CD14-positive monocyte (primary cell): Measurements from ENCODE around the gene LINC01488. TPM values are rescaled to one million over a fixed set of nuclear protein-coding genes. Genes with fewer than 3 reads are reported as not detected.

Experiments
- DNase-seq, 3 donors: peaks; one replicate each; pipeline ENCODE4 v3.0.0-alpha.2; 2011 to 2022
- H2AFZ ChIP-seq: 2 replicates; pipeline ENCODE4 v1.6.0; 2012; ENCODE audit warnings: mild to moderate bottlenecking, low read depth, low read length, inconsistent platforms; ENCODE audit not compliant: insufficient read depth, poor library complexity, severe bottlenecking
- H3K27ac ChIP-seq, 2 donors: 1 replicate in 1 of 2; 2 replicates in 1 of 2; pipeline ENCODE4 v1.5.1; 2012 to 2013; ENCODE audit warnings: low read length in 2 of 2, control low read depth in 1 of 2, inconsistent platforms in 1 of 2, low read depth in 1 of 2, mild to moderate bottlenecking in 1 of 2
- H3K27me3 ChIP-seq, 2 donors: one replicate each; pipeline versions ENCODE4 v1.6.0 to v1.6.1; 2011 to 2013; ENCODE audit warnings: low read length in 2 of 2; ENCODE audit not compliant: control insufficient read depth in 2 of 2, insufficient read depth in 2 of 2
- H3K36me3 ChIP-seq, 2 donors: replicated peaks in 1 of 2; 1 replicate in 1 of 2; 2 replicates in 1 of 2; pipeline versions ENCODE4 v1.5.1 to v1.6.1; 2012 to 2013; ENCODE audit warnings: low read length in 2 of 2, control low read depth in 1 of 2, inconsistent platforms in 1 of 2, mild to moderate bottlenecking in 1 of 2; ENCODE audit not compliant: insufficient read depth in 2 of 2, control insufficient read depth in 1 of 2
- H3K4me1 ChIP-seq, 2 donors: 1 replicate in 1 of 2; 2 replicates in 1 of 2; pipeline versions ENCODE4 v1.5.1 to v1.6.1; 2012 to 2013; ENCODE audit warnings: low read length in 2 of 2, control low read depth in 1 of 2, inconsistent platforms in 1 of 2, mild to moderate bottlenecking in 1 of 2, moderate library complexity in 1 of 2; ENCODE audit not compliant: insufficient read depth in 2 of 2, control insufficient read depth in 1 of 2
- H3K4me2 ChIP-seq: replicated peaks from 2 replicates; pipeline ENCODE3; 2012; ENCODE audit warnings: low read length, moderate library complexity, mild to moderate bottlenecking; ENCODE audit not compliant: poor library complexity, severe bottlenecking; ENCODE audit errors: extremely low read depth
- H3K4me3 ChIP-seq, 3 experiments: fragments of 200-600 bp in 1 of 3; sonication (generic) in 1 of 3; replicated peaks in 1 of 3; 1 replicate in 2 of 3; 2 replicates in 1 of 3; pipeline ENCODE4 v1.5.1; 2011 to 2013; ENCODE audit warnings: low read length in 3 of 3, mild to moderate bottlenecking in 3 of 3, control low read depth in 2 of 3, low read depth in 2 of 3, inconsistent platforms in 1 of 3, moderate library complexity in 1 of 3
- H3K79me2 ChIP-seq: 2 replicates; pipeline ENCODE4 v1.6.0; 2012; ENCODE audit warnings: mild to moderate bottlenecking, control low read depth, inconsistent platforms, low read length, moderate library complexity; ENCODE audit not compliant: insufficient read depth
- H3K9ac ChIP-seq: 2 replicates; pipeline ENCODE4 v1.6.0; 2017; ENCODE audit warnings: low read length, mild to moderate bottlenecking; ENCODE audit not compliant: insufficient read depth, poor library complexity, severe bottlenecking
- H3K9me3 ChIP-seq, 2 donors: replicated peaks in 1 of 2; 1 replicate in 1 of 2; 2 replicates in 1 of 2; pipeline versions ENCODE4 v1.5.1 to v1.6.1; 2012 to 2013; ENCODE audit warnings: low read length in 2 of 2, control low read depth in 1 of 2; ENCODE audit not compliant: control insufficient read depth in 1 of 2, insufficient read depth in 1 of 2
- H4K20me1 ChIP-seq: 2 replicates; pipeline ENCODE4 v1.6.0; 2012; ENCODE audit warnings: mild to moderate bottlenecking, low read length, control low read depth, moderate library complexity; ENCODE audit not compliant: insufficient read depth
- H3K27ac Mint-ChIP-seq, 7 donors: one replicate each; pipeline ENCODE4 v1.8.0; 2020; ENCODE audit warnings: mild to moderate bottlenecking in 7 of 7, mixed read lengths in 7 of 7, moderate library complexity in 6 of 7, inconsistent platforms in 2 of 7
- H3K27me3 Mint-ChIP-seq, 3 donors: one replicate each; pipeline ENCODE4 v1.8.0; 2021 to 2022; ENCODE audit warnings: low read depth in 3 of 3, mild to moderate bottlenecking in 3 of 3, mixed read lengths in 3 of 3, moderate library complexity in 3 of 3, inconsistent platforms in 1 of 3
- H3K36me3 Mint-ChIP-seq, 2 donors: one replicate each; pipeline ENCODE4 v1.8.0; 2020; ENCODE audit warnings: mixed read lengths in 2 of 2, inconsistent platforms in 1 of 2, mild to moderate bottlenecking in 1 of 2
- H3K4me1 Mint-ChIP-seq: one replicate; pipeline ENCODE4 v1.8.0; 2020; ENCODE audit warnings: mild to moderate bottlenecking, mixed read lengths
- H3K4me3 Mint-ChIP-seq, 2 donors: one replicate each; pipeline ENCODE4 v1.8.0; 2020; ENCODE audit warnings: mild to moderate bottlenecking in 2 of 2, mixed read lengths in 2 of 2, moderate library complexity in 1 of 2
- H3K9me3 Mint-ChIP-seq, 7 donors: one replicate each; pipeline ENCODE4 v1.8.0; 2020 to 2022; ENCODE audit warnings: mixed read lengths in 7 of 7, mild to moderate bottlenecking in 6 of 7, moderate library complexity in 6 of 7, inconsistent platforms in 2 of 7
- WGBS: methylation state at CpG from one replicate; pipeline ENCODE4 v1.1.5; 2013; ENCODE audit warnings: missing lambda C conversion rate; ENCODE audit not compliant: insufficient coverage; 5-methylcytosine and 5-hydroxymethylcytosine counted together
- intact Hi-C, 2 donors: fragments of 100-400 bp; cut with micrococcal nuclease; formaldehyde crosslinking; loops; one replicate each; pipeline versions ENCODE4 v1.15.0 to v1.15.1; 2023
- polyA plus RNA-seq, 3 donors: library from polyadenylated mRNA; depleted of rRNA in 1 of 3; unstranded in 2 of 3; stranded (reverse) in 1 of 3; fragments of 300-500 nt in 2 of 3; fragments of >200 nt in 1 of 3; fragmentation: Illumina TruSeq in 2 of 3; gene quantifications; 1 replicate in 2 of 3; 2 replicates in 1 of 3; pipeline ENCODE4 v1.2.3, GENCODE V29; 2012 to 2021
- TF ChIP-seq, protein P1 (sequence below): fragments of 200-600 bp; IDR thresholded peaks from one replicate; pipeline ENCODE4 v1.8.0; 2022; ENCODE audit warnings: antibody characterized with exemption, mild to moderate bottlenecking

LINC01488 gene
- polyA plus RNA-seq, 3 donors: not detected

DNA sequence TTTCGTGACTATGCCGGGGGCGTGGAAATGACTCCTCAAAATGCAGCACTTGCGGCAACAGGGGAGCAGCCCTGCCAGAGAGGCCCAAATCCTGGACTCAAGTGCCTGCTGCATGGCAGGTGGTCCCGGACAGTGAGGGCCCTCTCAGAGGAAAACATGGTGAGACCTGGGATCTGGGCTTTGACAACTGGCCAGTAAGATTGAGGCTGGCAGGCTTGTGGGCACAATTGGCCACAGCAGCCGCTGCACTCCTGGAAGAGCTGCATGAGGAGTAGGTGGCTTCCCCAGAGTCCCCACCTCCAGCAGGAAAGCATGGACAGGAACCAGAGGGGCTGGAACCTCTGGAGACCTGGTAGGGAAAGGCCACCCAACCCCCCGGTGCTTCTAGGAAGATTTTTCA, 13.4 kb downstream of the LINC01488 start:
- DNase-seq: no peak
- WGBS: 92% methylated on average over 7 of the region's 7 CpGs

DNA sequence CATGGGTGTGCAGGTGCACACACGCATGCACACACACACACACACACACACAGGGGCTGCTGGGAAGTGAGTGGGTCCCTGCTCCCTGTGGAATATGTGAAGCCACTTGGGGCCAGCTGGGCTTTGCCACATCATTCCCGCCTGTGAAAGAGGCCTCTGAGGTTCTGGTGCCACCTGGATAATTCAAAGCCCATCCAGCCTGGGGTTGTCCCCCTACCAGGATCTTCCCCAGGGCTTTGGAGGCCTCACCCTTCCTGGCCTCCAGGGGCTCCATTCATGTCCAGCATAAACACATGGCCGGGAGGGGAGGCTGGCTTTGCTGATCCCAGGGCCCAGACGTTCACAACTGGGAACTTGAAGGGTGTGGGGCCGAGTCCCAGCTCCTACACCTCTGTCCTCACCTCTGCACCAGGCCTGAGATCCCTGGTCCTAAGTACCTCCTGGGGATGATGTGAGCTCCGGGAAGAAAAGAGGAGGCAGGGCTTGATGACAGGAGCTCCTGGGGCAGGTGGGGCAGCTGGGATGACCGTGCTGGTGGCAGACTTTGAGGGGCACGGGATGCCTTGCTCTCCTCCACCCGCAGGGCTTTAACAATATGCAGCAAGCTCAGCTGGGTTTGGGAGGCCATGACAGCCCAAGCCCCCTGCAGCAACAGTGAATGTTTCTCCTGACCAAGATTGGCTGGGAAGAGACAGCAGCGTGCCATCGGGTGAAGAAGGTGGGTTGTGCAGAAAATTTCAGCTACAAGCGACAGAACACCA, 14.2 kb downstream of the LINC01488 start:
- 98% methylated on average over 5 of the region's 12 CpGs for WGBS
- H3K4me3 ChIP-seq: no peak overlapping the region
- TF ChIP-seq, protein P1, sequence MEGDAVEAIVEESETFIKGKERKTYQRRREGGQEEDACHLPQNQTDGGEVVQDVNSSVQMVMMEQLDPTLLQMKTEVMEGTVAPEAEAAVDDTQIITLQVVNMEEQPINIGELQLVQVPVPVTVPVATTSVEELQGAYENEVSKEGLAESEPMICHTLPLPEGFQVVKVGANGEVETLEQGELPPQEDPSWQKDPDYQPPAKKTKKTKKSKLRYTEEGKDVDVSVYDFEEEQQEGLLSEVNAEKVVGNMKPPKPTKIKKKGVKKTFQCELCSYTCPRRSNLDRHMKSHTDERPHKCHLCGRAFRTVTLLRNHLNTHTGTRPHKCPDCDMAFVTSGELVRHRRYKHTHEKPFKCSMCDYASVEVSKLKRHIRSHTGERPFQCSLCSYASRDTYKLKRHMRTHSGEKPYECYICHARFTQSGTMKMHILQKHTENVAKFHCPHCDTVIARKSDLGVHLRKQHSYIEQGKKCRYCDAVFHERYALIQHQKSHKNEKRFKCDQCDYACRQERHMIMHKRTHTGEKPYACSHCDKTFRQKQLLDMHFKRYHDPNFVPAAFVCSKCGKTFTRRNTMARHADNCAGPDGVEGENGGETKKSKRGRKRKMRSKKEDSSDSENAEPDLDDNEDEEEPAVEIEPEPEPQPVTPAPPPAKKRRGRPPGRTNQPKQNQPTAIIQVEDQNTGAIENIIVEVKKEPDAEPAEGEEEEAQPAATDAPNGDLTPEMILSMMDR: no peak
- no peaks in the 10 kb centered on the region for H3K27me3 ChIP-seq
- no peaks in the 10 kb centered on the region for H4K20me1 ChIP-seq
- no peaks in the 10 kb centered on the region for H3K36me3 ChIP-seq
- Mint-ChIP-seq H3K27ac (peak overlapping the region in 1 of 7 donors; percentile 37), H3K4me3 (no peak overlapping the region), H3K4me1 (peaks cover 2% of the 10 kb centered on the region), H3K9me3 (peaks cover 0 to 1% (median 0%) of the 10 kb centered on the region in 7 donors), H3K27me3 (peaks cover 4 to 11% (median 7%) of the 10 kb centered on the region in 3 donors), H3K36me3 (no peaks in the 10 kb centered on the region)
- no peaks in the 10 kb centered on the region for H3K9me3 ChIP-seq
- no peak overlapping the region for H3K27ac ChIP-seq
- no peaks in the 10 kb centered on the region for H3K4me1 ChIP-seq
- no peak overlapping the region for H2AFZ ChIP-seq
- DNase-seq: no peak
- H3K79me2 ChIP-seq: no peaks in the 10 kb centered on the region
- H3K9ac ChIP-seq: no peak overlapping the region
- no peak overlapping the region for H3K4me2 ChIP-seq
- intact Hi-C loops: no loop called here

More for the DNA sequence above, 13.4 kb downstream of the LINC01488 start:
- Histone ChIP-seq H3K27ac (no peak overlapping the region), H3K79me2 (no peaks in the 10 kb centered on the region), H2AFZ (no peak overlapping the region), H3K9ac (no peak overlapping the region), H3K4me2 (no peak overlapping the region), H3K36me3 (no peaks in the 10 kb centered on the region), H4K20me1 (no peaks in the 10 kb centered on the region), H3K27me3 (no peaks in the 10 kb centered on the region), H3K4me1 (no peaks in the 10 kb centered on the region), H3K9me3 (no peaks in the 10 kb centered on the region), H3K4me3 (no peak overlapping the region)
- H3K27ac Mint-ChIP-seq: no peak overlapping the region
- peaks cover 0 to 1% (median 0%) of the 10 kb centered on the region in 7 donors for H3K9me3 Mint-ChIP-seq
- H3K36me3 Mint-ChIP-seq: no peaks in the 10 kb centered on the region
- no peak overlapping the region for H3K4me3 Mint-ChIP-seq
- peaks cover 2% of the 10 kb centered on the region for H3K4me1 Mint-ChIP-seq
- TF ChIP-seq, protein P1: no peak
- intact Hi-C loops: no loop called here
- peaks cover 2 to 10% (median 7%) of the 10 kb centered on the region in 3 donors for H3K27me3 Mint-ChIP-seq
